CD4-positive, alpha-beta T cell treated with Interleukin-6 at 100 ng/mL for 8 hours (primary cell): ENCODE results near the gene SMIM29.
A peak's percentile ranks its signal among the peaks of the same experiment; 100 is the strongest.
"Not testable (repeated sequence)": the region's sequence is repeated elsewhere in the genome, so short reads cannot be mapped to it uniquely, and the experiment has no call there.

Experiments used
- DNase-seq: peaks from one replicate; pipeline ENCODE4 v3.0.0-alpha.2; 2020; ENCODE audit warnings: mixed read lengths, low spot score

Gene SMIM29

GRCh38 chr6:34248727-34249468 lies at the start of gene SMIM29:
Gene SMIM29, minus strand, starts transcription at chr6:34249006. Its CDS starts 1,215 bp downstream, at chr6:34247791.
- DNase-seq = peak; percentile 96

- no peak for DNase-seq
Measured at GRCh38 chr6:34295721-34296120, 46.9 kb upstream of the SMIM29 start.

- no peak for DNase-seq
Measured at GRCh38 chr6:34292954-34293353, 44.1 kb upstream of the SMIM29 start.

GRCh38 chr6:34289137-34289536 lies 40.3 kb upstream of the SMIM29 start:
- DNase-seq = no peak

- no peak for DNase-seq
Measured at GRCh38 chr6:34288581-34288980, 39.8 kb upstream of the SMIM29 start.

GRCh38 chr6:34285448-34286164 lies 36.8 kb upstream of the SMIM29 start:
- no peak for DNase-seq

GRCh38 chr6:34284563-34285447 lies 36.0 kb upstream of the SMIM29 start:
- no peak for DNase-seq

GRCh38 chr6:34281702-34282334 lies 33.0 kb upstream of the SMIM29 start:
- DNase-seq = no peak

- DNase-seq = no peak
Measured at GRCh38 chr6:34280216-34280615, 31.4 kb upstream of the SMIM29 start.

- no peak for DNase-seq
Measured at GRCh38 chr6:34278833-34279232, 30.0 kb upstream of the SMIM29 start.

GRCh38 chr6:34277763-34278112 lies 28.9 kb upstream of the SMIM29 start:
- DNase-seq = no peak

GRCh38 chr6:34276881-34277762 lies 28.3 kb upstream of the SMIM29 start:
- DNase-seq = no peak

- DNase-seq = no peak
Measured at GRCh38 chr6:34276191-34276590, 27.4 kb upstream of the SMIM29 start.

GRCh38 chr6:34275128-34275804 lies 26.5 kb upstream of the SMIM29 start:
- no peak for DNase-seq

GRCh38 chr6:34274129-34274528 lies 25.3 kb upstream of the SMIM29 start:
- no peak for DNase-seq

- DNase-seq = no peak
Measured at GRCh38 chr6:34273242-34273805, 24.5 kb upstream of the SMIM29 start.

- no peak for DNase-seq
Measured at GRCh38 chr6:34272013-34272926, 23.5 kb upstream of the SMIM29 start.

- DNase-seq = not testable (repeated sequence)
Measured at GRCh38 chr6:34269658-34270341, 21.0 kb upstream of the SMIM29 start.
